Natural killer cell (primary cell): Measurements from ENCODE around the gene JUND. TPM values are rescaled to one million over a fixed set of nuclear protein-coding genes. Genes with fewer than 3 reads are reported as not detected.

Source experiments
- ATAC-seq, 3 donors: fragments of 150-1000 bp in 2 of 3; fragments of 200-7000 bp in 1 of 3; cut with Tn5 transposase; 1 replicate in 1 of 3; 2 replicates in 2 of 3; pipeline ENCODE4 v1.10.0; 2021; ENCODE audit warnings: mild to moderate bottlenecking in 2 of 3, moderate library complexity in 2 of 3
- DNase-seq, 2 donors: peaks; one replicate each; pipeline versions ENCODE4 v3.0.0 to v3.0.0-alpha.2; 2013 to 2021; ENCODE audit warnings: mixed read lengths in 1 of 2
- H3K27ac ChIP-seq: one replicate; pipeline ENCODE4 v1.5.1; 2013; ENCODE audit warnings: mild to moderate bottlenecking, low read length
- H3K27me3 ChIP-seq: one replicate; pipeline ENCODE4 v1.6.1; 2013; ENCODE audit warnings: low read length; ENCODE audit not compliant: control insufficient read depth, insufficient read depth
- H3K36me3 ChIP-seq: one replicate; pipeline ENCODE4 v1.6.1; 2013; ENCODE audit warnings: low read length; ENCODE audit not compliant: control insufficient read depth, insufficient read depth
- H3K4me1 ChIP-seq: one replicate; pipeline ENCODE4 v1.6.1; 2013; ENCODE audit warnings: low read length; ENCODE audit not compliant: control insufficient read depth, insufficient read depth
- H3K4me3 ChIP-seq: one replicate; pipeline ENCODE4 v1.5.1; 2013; ENCODE audit warnings: low read length
- H3K9me3 ChIP-seq: one replicate; pipeline ENCODE4 v1.6.1; 2013; ENCODE audit warnings: low read length; ENCODE audit not compliant: control insufficient read depth, insufficient read depth
- H3K27ac Mint-ChIP-seq, 2 donors: one replicate each; pipeline ENCODE4 v1.8.0; 2022; ENCODE audit warnings: mild to moderate bottlenecking in 2 of 2, mixed read lengths in 2 of 2, moderate library complexity in 1 of 2
- H3K27me3 Mint-ChIP-seq, 2 donors: one replicate each; pipeline ENCODE4 v1.8.0; 2022; ENCODE audit warnings: low read depth in 2 of 2, mixed read lengths in 2 of 2
- H3K36me3 Mint-ChIP-seq: one replicate; pipeline ENCODE4 v1.8.0; 2022; ENCODE audit warnings: mixed read lengths
- H3K4me1 Mint-ChIP-seq, 2 donors: one replicate each; pipeline ENCODE4 v1.8.0; 2022; ENCODE audit warnings: mixed read lengths in 2 of 2
- H3K4me3 Mint-ChIP-seq: one replicate; pipeline ENCODE4 v1.8.0; 2022; ENCODE audit warnings: mild to moderate bottlenecking, moderate library complexity, mixed read lengths
- H3K9me3 Mint-ChIP-seq, 2 donors: one replicate each; pipeline ENCODE4 v1.8.0; 2022; ENCODE audit warnings: mixed read lengths in 2 of 2
- CTCF ChIP-seq: fragments of 200-600 bp; IDR thresholded peaks from one replicate; pipeline ENCODE4 v1.8.0; 2022; ENCODE audit warnings: antibody characterized with exemption
- WGBS: methylation state at CpG from one replicate; pipeline ENCODE4 v1.1.7; 2013; ENCODE audit warnings: missing lambda C conversion rate; ENCODE audit not compliant: insufficient coverage; 5-methylcytosine and 5-hydroxymethylcytosine counted together
- intact Hi-C: fragments of 100-400 bp; cut with micrococcal nuclease; formaldehyde crosslinking; loops from one replicate; pipeline ENCODE4 v1.14.2; 2022
- total RNA-seq, 4 donors: library from RNA; stranded (reverse); fragments of 120-200 nt in 1 of 4; gene quantifications; one replicate each; pipeline versions ENCODE4 v1.2.3 to v1.2.4, GENCODE V29; 2013 to 2022

The JUND gene
- total RNA-seq, 3 donors from 2014 or later (not counting 1 experiment from before 2014, with no cell fraction given): 1,182 to 2,122 (median 1,520) TPM

- Mint-ChIP-seq H3K27me3 (no peaks in the 10 kb centered on the region), H3K4me3 (peak overlapping the region; percentile 40), H3K9me3 (no peaks in the 10 kb centered on the region), H3K36me3 (no peaks in the 10 kb centered on the region), H3K4me1 (peaks cover 17 to 34% of the 10 kb centered on the region in 2 donors), H3K27ac (peak overlapping the region; percentile 96 to 97)
- peak in 1 of 2 donors; percentile 28 for DNase-seq
- WGBS: 84% methylated on average over 25 of the region's 26 CpGs
- Histone ChIP-seq H3K27me3 (no peaks in the 10 kb centered on the region), H3K9me3 (no peaks in the 10 kb centered on the region), H3K36me3 (peaks cover 12% of the 10 kb centered on the region), H3K4me1 (peaks cover 69% of the 10 kb centered on the region), H3K27ac (peak overlapping the region; percentile 99), H3K4me3 (no peak overlapping the region)
- no peak for ATAC-seq
- intact Hi-C loops: loop anchor here (1.0 kb wide), 1 partner anchor 9 kb away; no protein-coding TSS in a partner anchor
- no peak for TF ChIP-seq CTCF
Observed at GRCh38 chr19:18306209-18306887, 24.9 kb upstream of the JUND start.

DNA sequence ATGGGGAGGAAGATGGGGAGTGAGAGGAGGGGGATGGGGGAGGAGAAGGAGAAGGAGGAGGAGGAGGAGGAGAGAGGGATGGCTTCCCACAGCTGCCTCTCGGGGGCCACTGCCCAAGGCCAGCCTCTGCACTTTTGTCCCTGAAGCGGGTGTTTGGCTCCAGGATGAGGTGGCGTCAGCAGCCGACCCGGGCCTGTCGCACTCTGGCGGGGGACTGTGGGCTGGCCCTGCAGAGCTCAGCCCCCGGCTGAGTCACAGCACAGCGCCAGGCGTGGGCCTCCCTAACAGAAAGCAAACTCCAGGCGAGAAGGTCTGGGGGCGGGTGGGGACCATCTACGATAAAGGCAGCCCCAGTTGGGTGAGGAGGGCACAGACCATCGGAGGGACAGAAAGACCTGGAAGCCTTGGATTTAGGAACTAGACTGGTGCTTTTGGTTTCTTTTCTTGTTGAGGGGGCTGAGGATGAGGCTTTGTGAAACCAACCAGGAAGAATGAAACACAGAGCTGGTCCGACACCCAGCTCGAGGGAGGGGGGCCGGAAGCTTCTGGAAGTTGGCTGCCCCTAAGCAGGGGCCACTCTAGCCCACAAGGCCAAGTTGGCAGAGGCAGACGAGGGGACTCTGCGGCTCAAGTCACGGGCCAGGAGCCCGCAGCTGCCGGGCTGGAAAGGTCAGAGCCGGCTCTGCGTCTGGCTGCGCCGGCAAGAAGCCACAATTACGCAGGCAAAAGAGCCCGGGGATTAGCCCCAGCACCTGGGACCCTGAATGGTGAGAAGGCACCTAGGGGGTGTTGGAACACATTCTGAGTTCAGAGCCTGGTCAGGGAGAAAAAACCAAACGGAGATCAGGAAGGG lies 23.3 kb upstream of the JUND start:
- TF ChIP-seq CTCF: no peak
- H3K4me3 ChIP-seq: peak overlapping the region; percentile 59
- ATAC-seq (peak; percentile 78 to 87 (median 79)), DNase-seq (peak; percentile 82 to 89)
- no peaks in the 10 kb centered on the region for H3K27me3 ChIP-seq
- peak overlapping the region; percentile 99 for H3K27ac ChIP-seq
- Mint-ChIP-seq H3K36me3 (no peaks in the 10 kb centered on the region), H3K9me3 (no peaks in the 10 kb centered on the region), H3K27me3 (no peaks in the 10 kb centered on the region), H3K4me3 (peak overlapping the region; percentile 86), H3K4me1 (peaks cover 17 to 23% of the 10 kb centered on the region in 2 donors), H3K27ac (peak overlapping the region; percentile 96 to 97)
- H3K4me1 ChIP-seq: peaks cover 64% of the 10 kb centered on the region
- WGBS: 0% methylated on average over 29 of the region's 29 CpGs
- intact Hi-C loops: loop anchor here (1.0 kb wide), 3 partner anchors 14 to 25 kb away; partner anchors contain the start of gene LSM4
- no peaks in the 10 kb centered on the region for H3K9me3 ChIP-seq
- peaks cover 7% of the 10 kb centered on the region for H3K36me3 ChIP-seq

DNA sequence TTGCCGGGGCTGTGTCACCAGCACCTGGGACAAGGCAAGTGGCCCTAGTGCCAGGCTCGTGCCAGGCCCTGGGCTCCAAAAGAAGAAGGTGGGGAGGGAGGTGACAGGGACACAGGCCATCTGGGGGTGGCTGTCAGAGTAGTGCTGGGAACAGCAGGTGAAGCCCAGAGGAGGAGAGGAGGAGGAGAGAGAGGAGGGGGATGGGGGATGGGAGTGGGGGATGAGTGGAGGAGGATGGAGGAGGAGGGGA lies 22.7 kb upstream of the JUND start:
- Histone ChIP-seq H3K9me3 (no peaks in the 10 kb centered on the region), H3K27me3 (no peaks in the 10 kb centered on the region), H3K27ac (peak overlapping the region; percentile 99), H3K4me3 (peak overlapping the region; percentile 59), H3K4me1 (peaks cover 64% of the 10 kb centered on the region), H3K36me3 (peaks cover 7% of the 10 kb centered on the region)
- TF ChIP-seq CTCF: no peak
- DNase-seq (no peak), ATAC-seq (no peak)
- intact Hi-C loops: loop anchor here (1.0 kb wide), 2 partner anchors 14 to 25 kb away; no protein-coding TSS in a partner anchor
- 5% methylated on average over 2 of the region's 2 CpGs for WGBS
- Mint-ChIP-seq H3K9me3 (no peaks in the 10 kb centered on the region), H3K27ac (peak overlapping the region; percentile 96 to 97), H3K27me3 (no peaks in the 10 kb centered on the region), H3K36me3 (no peaks in the 10 kb centered on the region), H3K4me3 (peak overlapping the region; percentile 86), H3K4me1 (peaks cover 17 to 23% of the 10 kb centered on the region in 2 donors)
